Measurements from ENCODE around the gene IL20RB.
"Not testable (repeated sequence)": the region's sequence is repeated elsewhere in the genome, so short reads cannot be mapped to it uniquely, and the experiment has no call there.

IL20RB gene

DNA sequence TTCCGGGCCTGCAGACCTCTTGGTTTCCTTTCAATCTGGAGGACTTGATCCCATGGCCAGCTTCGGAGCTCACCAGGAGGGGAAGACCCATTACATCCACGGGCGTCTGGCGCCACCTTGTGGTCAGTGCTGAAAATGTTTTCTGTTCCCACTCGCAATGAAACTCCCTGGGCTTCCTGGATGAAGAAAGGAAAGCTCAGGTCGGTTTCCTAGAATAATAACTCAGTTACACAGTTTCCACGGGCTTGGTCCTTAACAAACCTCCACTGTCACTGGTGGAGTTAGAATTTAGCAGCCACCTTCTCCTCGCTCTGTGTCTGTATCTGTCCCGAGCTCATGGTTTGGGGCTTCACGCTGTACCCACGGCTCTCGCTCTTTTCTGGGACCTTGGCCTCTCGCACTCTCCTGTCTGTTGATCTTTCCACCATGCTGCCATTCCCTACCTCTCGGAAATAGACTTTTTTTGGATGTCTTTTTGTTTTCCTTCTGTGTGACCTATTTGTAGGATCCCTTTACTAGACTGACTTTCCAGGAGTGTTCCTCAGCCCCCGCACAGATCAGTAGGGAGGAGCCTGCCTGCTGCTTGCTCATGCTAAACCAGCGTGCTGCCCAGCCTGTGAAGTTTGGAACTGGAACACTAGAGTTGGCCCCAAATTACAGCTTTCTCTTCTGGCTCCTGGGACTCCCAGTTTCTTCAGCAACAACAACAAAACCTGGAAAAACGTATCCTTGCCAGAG lies 56.3 kb downstream of the IL20RB start:
- DNase-seq (ENCODE audit: insufficient read length, low spot score) (peak; percentile 78), FAIRE-seq (peak; percentile 92)
- no peak for TF ChIP-seq POLR2A (IDR thresholded peaks at IDR 0.05; ENCODE audit: low read depth, low read length)

DNA sequence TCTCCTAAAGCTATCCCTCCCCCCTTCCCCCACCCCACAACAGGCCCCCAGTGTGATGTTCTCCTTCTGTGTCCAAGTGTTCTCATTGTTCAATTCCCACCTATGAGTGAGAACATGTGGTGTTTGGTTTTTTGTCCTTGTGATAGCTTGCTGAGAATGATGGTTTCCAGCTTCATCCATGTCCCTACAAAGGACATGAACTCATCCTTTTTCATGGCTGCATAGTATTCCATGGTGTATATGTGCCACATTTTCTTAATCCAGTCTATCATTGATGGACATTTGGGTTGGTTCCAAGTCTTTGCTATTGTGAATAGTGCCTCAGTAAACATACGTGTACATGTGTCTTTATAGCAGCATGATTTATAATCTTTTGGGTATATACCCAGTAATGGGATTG lies 59.5 kb downstream of the IL20RB start:
- not testable (repeated sequence) for DNase-seq (ENCODE audit: insufficient read length, low spot score); FAIRE-seq

DNA sequence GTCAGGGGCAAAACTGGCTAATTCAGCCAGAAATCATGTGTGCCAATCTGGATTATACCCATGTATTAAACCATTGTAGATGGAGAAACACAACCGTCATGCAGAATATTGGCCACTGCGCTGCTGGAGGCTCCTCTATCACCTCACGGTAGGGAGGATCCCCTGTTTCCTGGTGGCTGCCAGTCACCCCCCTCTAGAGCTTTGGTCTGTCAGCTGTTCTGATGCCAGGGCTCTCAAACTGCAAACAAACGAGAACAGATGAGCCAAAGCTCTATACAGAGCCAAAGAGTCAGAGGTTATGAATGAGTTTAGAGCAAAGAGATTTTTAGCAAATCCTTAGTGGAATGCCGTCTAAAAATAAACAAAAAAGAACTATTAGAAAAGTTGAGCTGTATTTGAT lies 62.5 kb downstream of the IL20RB start:
- no peak for FAIRE-seq
- TF ChIP-seq POLR2A (IDR thresholded peaks at IDR 0.05; ENCODE audit: low read depth, low read length), result no peak

DNA sequence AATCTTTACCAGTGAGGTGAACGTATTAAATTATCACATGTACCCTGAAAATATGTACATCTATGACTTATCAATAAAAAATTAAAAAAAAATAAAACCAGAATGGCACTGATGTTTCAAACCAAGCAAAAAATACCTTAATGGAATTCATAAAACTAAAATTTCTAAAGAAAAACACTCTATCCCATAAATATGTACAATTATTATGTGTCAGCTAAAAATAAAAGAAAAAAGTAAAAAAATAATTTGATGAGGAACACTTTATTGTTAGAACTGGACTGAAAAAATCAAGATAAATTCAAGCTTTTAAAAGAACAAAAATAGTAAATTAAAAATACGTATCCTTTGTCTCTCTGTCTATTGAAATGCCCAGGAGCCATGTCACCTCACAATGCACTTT lies 63.1 kb downstream of the IL20RB start:
- TF ChIP-seq POLR2A (IDR thresholded peaks at IDR 0.05; ENCODE audit: low read depth, low read length), result no peak
- FAIRE-seq (no peak), DNase-seq (ENCODE audit: insufficient read length, low spot score) (no peak)

More for the DNA sequence above, 62.5 kb downstream of the IL20RB start:
- no peak for DNase-seq (ENCODE audit: insufficient read length, low spot score)

DNA sequence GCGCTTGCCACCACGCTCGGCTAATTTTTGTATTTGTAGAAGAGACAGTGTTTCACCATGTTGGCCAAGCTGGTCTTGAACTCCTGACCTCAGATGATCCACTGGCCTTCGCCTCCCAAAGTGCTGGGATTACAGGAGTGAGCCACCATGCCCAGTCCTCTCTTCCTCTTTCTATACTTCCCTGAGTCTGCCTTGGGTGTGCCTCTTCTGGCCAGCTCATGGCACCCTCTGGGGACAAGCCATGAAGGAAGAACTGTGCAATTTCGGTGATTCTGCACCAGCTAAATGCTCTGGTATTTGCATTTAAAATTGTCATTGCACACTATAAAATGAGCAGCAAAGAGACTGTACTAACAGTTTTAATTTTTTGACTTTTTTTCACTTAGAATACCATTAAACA lies 66.6 kb downstream of the IL20RB start:
- no peak for FAIRE-seq
- no peak for TF ChIP-seq POLR2A (IDR thresholded peaks at IDR 0.05; ENCODE audit: low read depth, low read length)
- DNase-seq (ENCODE audit: insufficient read length, low spot score), result no peak

DNA sequence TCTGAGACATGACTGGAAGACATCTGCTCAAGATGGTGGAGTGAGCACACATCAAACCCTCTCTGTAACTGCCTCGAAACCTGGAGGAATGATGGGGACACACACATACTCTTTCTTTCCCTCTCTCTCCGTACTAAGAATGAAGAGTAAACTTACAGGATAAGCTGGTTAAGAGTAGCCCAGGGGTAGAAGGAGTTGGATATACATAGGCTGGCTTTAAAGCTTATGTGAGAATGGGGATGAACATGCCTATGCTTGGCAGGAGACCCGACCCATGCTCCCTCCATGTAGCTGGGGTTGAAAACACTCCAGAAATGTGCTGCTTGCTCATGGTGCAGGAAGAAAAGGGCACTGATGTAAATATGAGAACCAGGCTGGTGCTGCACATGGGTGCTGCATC lies 68.9 kb downstream of the IL20RB start:
- FAIRE-seq (no peak), DNase-seq (ENCODE audit: insufficient read length, low spot score) (no peak)
- TF ChIP-seq POLR2A (IDR thresholded peaks at IDR 0.05; ENCODE audit: low read depth, low read length), result no peak

DNA sequence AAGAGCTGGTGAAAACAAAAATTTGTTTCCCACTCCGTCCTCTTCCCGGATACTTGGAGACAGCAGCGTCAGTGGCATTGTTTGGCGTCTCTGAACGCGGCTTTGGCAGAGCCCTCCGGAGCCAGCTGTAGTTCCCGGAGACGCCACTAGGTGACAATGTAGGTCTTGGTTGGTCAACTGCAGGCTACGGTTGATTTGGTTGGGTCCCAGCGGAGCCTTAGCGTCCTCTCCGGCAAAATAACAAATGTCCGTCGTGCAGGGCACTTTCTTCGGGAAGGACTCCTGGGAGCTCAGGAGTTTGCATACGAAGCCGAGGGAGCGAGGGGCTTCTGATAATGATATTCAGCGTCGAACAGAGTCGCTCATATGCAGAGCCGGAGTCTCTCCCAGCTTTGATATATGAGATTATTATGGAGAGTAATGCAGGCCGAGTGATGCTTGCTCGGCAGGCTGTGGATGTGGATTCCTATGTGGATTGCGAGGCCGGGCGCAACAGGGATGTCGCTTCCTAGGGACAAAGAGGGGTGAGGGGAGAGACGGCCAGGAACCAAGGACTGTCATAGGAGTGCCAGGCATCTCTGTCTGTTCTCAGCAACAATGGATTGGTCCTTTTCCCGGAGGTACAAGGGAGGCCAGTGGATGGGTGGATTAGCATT lies 74.8 kb downstream of the IL20RB start:
- no peak for TF ChIP-seq POLR2A (IDR thresholded peaks at IDR 0.05; ENCODE audit: low read depth, low read length)
- peak; percentile 76 for FAIRE-seq
- peak; percentile 79 for DNase-seq (ENCODE audit: insufficient read length, low spot score)

DNA sequence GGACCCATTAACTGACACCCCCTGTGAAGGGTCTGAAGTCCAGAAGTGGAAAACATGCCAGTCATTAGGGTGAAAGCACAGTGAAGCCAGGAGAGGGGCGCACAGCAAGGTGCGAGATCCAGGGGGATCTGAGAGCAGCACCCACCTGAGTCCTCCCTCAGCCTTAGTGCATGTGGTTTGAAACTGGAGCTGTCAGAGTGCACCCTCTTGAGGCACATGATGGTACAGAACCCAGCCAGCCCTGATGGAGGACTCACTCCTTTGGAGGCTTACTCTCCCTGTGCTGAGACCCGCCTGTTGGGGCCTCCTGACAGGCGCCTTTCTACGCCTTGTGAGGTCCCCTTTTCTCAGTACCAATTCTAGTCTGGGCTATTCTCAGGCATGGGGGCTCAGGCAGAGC lies 77.8 kb downstream of the IL20RB start:
- TF ChIP-seq POLR2A (IDR thresholded peaks at IDR 0.05; ENCODE audit: low read depth, low read length), result no peak
- FAIRE-seq (no peak), DNase-seq (ENCODE audit: insufficient read length, low spot score) (peak; percentile 35)

DNA sequence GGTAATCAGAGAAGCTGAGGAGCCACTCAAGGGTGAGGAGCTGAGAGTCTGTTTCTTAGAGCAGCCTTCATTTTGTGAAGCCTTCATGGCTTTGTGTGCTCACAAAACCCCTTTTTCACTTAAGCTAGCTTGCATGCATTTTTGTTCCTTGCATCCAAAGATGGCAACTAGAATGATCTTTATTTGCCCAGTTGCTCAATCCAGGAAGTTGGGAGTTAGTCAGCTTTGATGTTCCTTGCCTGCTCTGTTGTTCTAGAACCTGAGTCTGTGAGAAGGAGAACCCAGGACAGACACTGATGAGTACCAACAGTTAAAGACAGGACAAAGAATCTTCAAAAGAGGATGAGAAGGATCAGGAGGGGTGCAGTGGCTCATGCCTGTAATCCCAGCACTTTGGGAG lies 81.8 kb downstream of the IL20RB start:
- FAIRE-seq, result no peak
- no peak for DNase-seq (ENCODE audit: insufficient read length, low spot score)
- no peak for TF ChIP-seq POLR2A (IDR thresholded peaks at IDR 0.05; ENCODE audit: low read depth, low read length)

DNA sequence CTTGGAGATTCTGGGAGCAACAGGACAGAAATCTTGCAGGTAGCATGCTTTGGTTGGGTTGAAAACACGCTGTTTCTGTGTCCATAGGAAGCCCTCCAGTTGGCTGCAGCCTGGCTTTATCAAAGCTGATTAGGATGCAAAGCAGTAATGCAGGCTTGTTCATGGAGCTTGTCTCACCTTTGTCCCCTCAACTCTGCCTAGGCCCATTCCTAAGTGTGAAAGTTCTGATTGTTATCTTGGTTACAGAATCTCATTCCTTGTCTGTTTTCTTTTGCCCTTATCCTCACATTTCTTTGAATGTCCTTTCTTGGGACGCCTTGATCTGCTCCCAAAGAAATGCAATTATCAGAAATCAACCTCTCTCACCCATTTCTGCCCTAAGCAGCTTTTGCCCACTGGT lies 83.5 kb downstream of the IL20RB start:
- DNase-seq (ENCODE audit: insufficient read length, low spot score), result no peak
- FAIRE-seq, result no peak

DNA sequence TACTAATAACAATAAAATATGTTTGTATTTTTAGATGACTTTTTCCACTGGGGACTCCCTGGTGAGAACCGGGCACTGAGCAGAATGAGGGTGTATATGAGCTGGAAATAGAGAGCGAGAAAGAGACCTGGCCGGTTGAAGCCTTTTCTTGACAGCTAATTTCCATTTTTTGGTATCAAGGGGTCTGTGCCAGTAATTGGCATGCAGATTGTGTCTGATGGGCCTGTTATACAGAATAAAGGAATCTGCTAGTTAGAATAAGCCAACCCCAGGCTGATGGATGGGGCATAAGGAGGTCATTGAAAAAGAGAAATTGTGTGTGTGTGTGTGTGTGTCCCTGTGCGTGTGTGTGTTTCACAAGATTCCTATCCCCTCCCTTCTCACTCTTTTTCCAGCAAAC lies 83.9 kb downstream of the IL20RB start:
- FAIRE-seq (no peak), DNase-seq (ENCODE audit: insufficient read length, low spot score) (no peak)
- TF ChIP-seq POLR2A (IDR thresholded peaks at IDR 0.05; ENCODE audit: low read depth, low read length), result no peak

More for the DNA sequence above, 83.5 kb downstream of the IL20RB start:
- TF ChIP-seq POLR2A (IDR thresholded peaks at IDR 0.05; ENCODE audit: low read depth, low read length), result no peak

DNA sequence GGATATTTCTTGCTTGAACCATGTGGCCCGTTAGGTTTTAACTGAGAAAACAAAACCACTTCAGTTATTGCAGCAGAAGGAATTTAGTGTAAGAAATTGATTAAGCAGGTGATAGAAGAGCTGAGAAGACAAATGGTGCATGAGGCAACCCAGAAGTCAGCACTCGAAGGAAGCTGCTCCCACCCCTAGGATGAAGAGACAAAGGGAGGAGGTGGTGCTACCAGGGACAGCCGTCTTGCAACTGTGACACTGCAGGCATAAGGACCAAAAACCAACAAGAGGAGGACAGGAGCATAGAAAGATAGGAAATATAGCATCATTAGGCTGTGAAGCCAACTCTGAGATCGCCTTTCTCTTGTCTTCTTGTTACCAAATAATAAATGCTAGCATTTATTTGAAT lies 89.0 kb downstream of the IL20RB start:
- no peak for DNase-seq (ENCODE audit: insufficient read length, low spot score)
- TF ChIP-seq POLR2A (IDR thresholded peaks at IDR 0.05; ENCODE audit: low read depth, low read length), result no peak
- FAIRE-seq, result no peak

DNA sequence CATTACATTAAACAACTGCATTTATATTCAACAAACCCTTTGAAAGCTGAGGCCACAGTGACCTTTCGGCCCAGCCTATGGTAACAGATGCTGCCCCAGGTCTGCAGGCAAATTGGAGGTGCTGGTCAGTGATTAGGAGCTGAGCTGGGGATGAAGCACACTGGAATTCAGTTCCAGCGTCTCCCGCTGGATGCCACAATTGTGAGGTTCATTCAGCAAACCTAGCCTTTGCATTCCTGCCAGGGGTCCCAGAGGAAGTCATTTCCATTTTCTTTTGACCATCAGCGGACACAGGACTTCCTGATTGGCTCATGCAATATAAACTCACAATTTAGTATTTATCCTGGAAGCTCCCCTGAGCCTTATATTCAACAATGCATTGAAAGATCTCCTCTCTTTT lies 89.5 kb downstream of the IL20RB start:
- DNase-seq (ENCODE audit: insufficient read length, low spot score) (no peak), FAIRE-seq (no peak)
- TF ChIP-seq POLR2A (IDR thresholded peaks at IDR 0.05; ENCODE audit: low read depth, low read length), result no peak

DNA sequence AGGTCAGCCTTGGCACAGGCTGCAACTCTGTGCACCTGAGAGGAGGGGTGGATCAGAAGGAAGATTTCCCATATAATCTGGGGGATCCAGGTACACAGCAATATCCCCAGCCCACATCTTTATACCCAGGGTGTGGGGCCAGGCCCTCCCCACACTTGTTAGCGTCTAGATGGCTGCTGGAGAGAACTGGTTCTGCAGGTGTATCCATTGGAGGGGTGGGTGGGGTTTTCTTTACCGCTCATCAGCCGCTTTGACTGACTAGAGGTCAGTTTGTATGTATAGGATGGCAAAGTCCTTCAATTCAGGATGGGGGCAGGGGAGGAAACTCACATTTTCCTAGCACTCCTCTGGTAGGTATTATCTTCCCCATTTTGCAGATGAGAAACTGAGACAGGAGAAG lies 92.5 kb downstream of the IL20RB start:
- FAIRE-seq (no peak), DNase-seq (ENCODE audit: insufficient read length, low spot score) (no peak)
- no peak for TF ChIP-seq POLR2A (IDR thresholded peaks at IDR 0.05; ENCODE audit: low read depth, low read length)

DNA sequence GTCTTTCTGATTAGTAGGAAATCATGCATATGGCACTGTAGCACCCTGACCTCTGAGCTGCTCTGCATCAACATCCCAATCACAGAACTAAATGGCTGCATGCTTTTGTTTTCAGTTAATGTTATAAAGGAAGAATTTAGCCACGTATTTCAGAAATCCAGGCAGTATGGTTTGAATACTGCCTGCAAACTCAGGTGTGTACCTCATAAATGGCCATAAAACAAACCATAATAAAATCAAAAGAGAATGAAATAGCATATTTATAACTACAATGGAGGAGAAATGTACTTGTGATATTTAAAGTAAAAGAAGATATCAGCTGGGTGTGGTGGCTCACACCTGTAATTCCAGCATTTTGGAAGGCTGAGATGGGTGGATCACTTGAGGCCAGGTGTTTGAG lies 94.5 kb downstream of the IL20RB start:
- TF ChIP-seq POLR2A (IDR thresholded peaks at IDR 0.05; ENCODE audit: low read depth, low read length), result no peak
- FAIRE-seq, result no peak
- no peak for DNase-seq (ENCODE audit: insufficient read length, low spot score)

Data from H54 (cell line).